Measurements from ENCODE around the gene ITGA3. TPM values are rescaled to one million over a fixed set of nuclear protein-coding genes. Genes with fewer than 3 reads are reported as not detected.
A peak's percentile ranks its signal among the peaks of the same experiment; 100 is the strongest.

Gene ITGA3
- polyA plus RNA-seq, 1 of the 3 experiments (the other 2 are of a cell fraction) = 766 TPM

- TF ChIP-seq, protein P1, sequence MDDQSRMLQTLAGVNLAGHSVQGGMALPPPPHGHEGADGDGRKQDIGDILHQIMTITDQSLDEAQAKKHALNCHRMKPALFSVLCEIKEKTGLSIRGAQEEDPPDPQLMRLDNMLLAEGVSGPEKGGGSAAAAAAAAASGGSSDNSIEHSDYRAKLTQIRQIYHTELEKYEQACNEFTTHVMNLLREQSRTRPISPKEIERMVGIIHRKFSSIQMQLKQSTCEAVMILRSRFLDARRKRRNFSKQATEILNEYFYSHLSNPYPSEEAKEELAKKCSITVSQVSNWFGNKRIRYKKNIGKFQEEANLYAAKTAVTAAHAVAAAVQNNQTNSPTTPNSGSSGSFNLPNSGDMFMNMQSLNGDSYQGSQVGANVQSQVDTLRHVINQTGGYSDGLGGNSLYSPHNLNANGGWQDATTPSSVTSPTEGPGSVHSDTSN (IDR thresholded peaks at IDR 0.05) = peak; percentile 96
- TF ChIP-seq NRF1 (IDR thresholded peaks at IDR 0.05; ENCODE audit: low read depth, low read length) (no peak), USF1 (IDR thresholded peaks at IDR 0.05; ENCODE audit: borderline replicate concordance, low read depth) (no peak), GATA2 (CRISPR knock-in tag; IDR thresholded peaks at IDR 0.05) (no peak), ELF1 (IDR thresholded peaks at IDR 0.05) (0 out of 2 replicates have a peak, but pooled peaks have one; percentile 11), IRF3 (IDR thresholded peaks at IDR 0.05; ENCODE audit: low read depth, low read length) (no peak)
These were observed 22.6 kb upstream of the ITGA3 start (continued) for GRCh38 chr17:50033316-50033715.

DNA sequence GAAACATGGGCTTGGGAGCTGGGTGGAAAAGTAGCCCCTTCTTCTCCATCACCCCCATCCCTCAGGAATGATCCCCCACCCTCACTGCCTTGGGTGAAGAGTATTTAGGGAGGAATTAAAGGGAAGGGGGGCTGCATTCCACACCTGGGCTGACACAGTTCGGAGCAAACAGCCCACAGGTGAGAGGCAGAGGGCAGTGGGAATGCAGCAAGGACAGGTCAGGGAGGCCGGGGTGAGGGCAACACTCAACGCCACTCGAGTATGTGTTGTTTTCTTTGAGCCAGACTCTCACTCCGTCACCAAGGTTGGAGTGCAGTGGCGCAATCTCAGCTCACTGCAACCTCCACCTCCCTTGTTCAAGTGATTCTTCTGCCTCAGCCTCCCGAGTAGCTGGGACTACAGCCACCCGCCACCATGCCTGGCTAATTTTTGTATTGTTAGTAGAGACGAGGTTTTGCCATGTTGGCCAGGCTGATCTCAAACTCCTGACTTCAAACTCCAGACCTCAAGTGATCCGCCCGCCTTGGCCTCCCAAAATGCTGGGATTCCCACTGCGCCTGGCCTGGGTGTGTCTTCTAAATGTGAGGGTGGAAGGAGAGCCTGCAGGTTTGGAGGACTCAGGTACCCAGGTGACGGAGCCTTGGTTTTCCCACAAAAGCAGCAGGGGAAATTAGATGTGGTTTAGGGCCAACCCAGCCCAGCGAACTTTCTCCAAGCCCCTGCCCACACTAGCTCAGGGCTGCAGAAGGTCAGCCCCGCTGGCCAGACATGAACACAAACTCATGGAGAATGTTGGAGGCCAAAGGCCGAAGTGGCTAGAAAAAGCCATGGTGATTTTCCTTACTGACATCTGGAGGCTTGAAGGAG lies 21.2 kb upstream of the ITGA3 start:
- POLR2A ChIA-PET = no interaction called here
- Histone ChIP-seq H3K4me2 (no peak overlapping the region), H3K4me1 (ENCODE audit: control insufficient read depth in 1 of 2, insufficient read depth in 2 of 2, low read depth in 1 of 2, low read length in 1 of 2) (peaks cover 7 to 40% of the 10 kb centered on the region in 2 experiments; a peak in 2 of 4 replicates), H3K27ac (ENCODE audit: low read depth in 2 of 2, low read length in 1 of 2) (peak overlapping the region; percentile 1 to 57; a peak in 1 of 4 replicates), H3K79me2 (ENCODE audit: insufficient read depth) (no peaks in the 10 kb centered on the region), H3F3A (replicated peaks; ENCODE audit: insufficient read depth) (peaks cover 32% of the 10 kb centered on the region), H3K9me3 (no peaks in the 10 kb centered on the region), H3K4me3 (ENCODE audit: low read depth in 2 of 2, low read length in 1 of 2) (no peak overlapping the region), H3K36me3 (replicated peaks in 1 of 2; ENCODE audit: control insufficient read depth in 1 of 2, insufficient read depth in 2 of 2, low read length in 1 of 2) (no peaks in the 10 kb centered on the region), H3K9ac (no peak overlapping the region), H3K27me3 (ENCODE audit: insufficient read depth) (no peaks in the 10 kb centered on the region), H4K20me1 (ENCODE audit: insufficient read depth) (no peaks in the 10 kb centered on the region), H2AFZ (ENCODE audit: low read depth) (no peak overlapping the region), H3K9me2 (no peaks in the 10 kb centered on the region)
- CTCF ChIA-PET = interaction anchor here (0.8 to 15.7 kb wide), 9 partner anchors 7 to 85 kb away, joined by 3 to 353 read pairs (median 3); partner anchors contain the start of genes ITGA3 and PDK2
- TF ChIP-seq RFX5 (IDR thresholded peaks at IDR 0.05; ENCODE audit: low read length) = no peak
- TF ChIP-seq SMC3 (IDR thresholded peaks at IDR 0.05; ENCODE audit: low read depth, low read length) = no peak
- TF ChIP-seq GATA2 (CRISPR knock-in tag; IDR thresholded peaks at IDR 0.05) = no peak
- TF ChIP-seq, protein P2, sequence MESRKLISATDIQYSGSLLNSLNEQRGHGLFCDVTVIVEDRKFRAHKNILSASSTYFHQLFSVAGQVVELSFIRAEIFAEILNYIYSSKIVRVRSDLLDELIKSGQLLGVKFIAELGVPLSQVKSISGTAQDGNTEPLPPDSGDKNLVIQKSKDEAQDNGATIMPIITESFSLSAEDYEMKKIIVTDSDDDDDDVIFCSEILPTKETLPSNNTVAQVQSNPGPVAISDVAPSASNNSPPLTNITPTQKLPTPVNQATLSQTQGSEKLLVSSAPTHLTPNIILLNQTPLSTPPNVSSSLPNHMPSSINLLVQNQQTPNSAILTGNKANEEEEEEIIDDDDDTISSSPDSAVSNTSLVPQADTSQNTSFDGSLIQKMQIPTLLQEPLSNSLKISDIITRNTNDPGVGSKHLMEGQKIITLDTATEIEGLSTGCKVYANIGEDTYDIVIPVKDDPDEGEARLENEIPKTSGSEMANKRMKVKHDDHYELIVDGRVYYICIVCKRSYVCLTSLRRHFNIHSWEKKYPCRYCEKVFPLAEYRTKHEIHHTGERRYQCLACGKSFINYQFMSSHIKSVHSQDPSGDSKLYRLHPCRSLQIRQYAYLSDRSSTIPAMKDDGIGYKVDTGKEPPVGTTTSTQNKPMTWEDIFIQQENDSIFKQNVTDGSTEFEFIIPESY (IDR thresholded peaks at IDR 0.05; ENCODE audit: borderline replicate concordance, low read depth) = no peak
- no peak for TF ChIP-seq POLR2AphosphoS5 (IDR thresholded peaks at IDR 0.05; ENCODE audit: low read depth, low read length)
- TF ChIP-seq RXRA (IDR thresholded peaks at IDR 0.05; ENCODE audit: borderline replicate concordance, low read depth) = no peak
- TF ChIP-seq, protein P1 (IDR thresholded peaks at IDR 0.05) = no peak
- TF ChIP-seq MXI1 (IDR thresholded peaks at IDR 0.05; ENCODE audit: low read depth, low read length) = no peak
- TF ChIP-seq NRF1 (IDR thresholded peaks at IDR 0.05; ENCODE audit: low read depth, low read length) = no peak
- TF ChIP-seq RAD21 (IDR thresholded peaks at IDR 0.05; ENCODE audit: low read length) = no peak
- no peak for TF ChIP-seq ELF1 (IDR thresholded peaks at IDR 0.05)
- no peak for TF ChIP-seq FOXJ3 (CRISPR knock-in tag; IDR thresholded peaks at IDR 0.05)
- no peak for TF ChIP-seq USF1 (IDR thresholded peaks at IDR 0.05; ENCODE audit: borderline replicate concordance, low read depth)
- no peak for TF ChIP-seq EZH2phosphoT487 (IDR thresholded peaks at IDR 0.05; ENCODE audit: borderline replicate concordance, low read depth)
- TF ChIP-seq, protein P3, sequence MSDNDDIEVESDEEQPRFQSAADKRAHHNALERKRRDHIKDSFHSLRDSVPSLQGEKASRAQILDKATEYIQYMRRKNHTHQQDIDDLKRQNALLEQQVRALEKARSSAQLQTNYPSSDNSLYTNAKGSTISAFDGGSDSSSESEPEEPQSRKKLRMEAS (IDR thresholded peaks at IDR 0.05; ENCODE audit: low read depth) = no peak
- TF ChIP-seq NFIC (IDR thresholded peaks at IDR 0.05; ENCODE audit: borderline replicate concordance) = no peak
- TF ChIP-seq GABPA (IDR thresholded peaks at IDR 0.05; ENCODE audit: low read depth) = no peak
- no peak for TF ChIP-seq FOSL2 (IDR thresholded peaks at IDR 0.05; ENCODE audit: borderline replicate concordance, low read depth)
- DNase-seq = peak; percentile 19
- WGBS (ENCODE audit: low lambda C conversion rate) = 86% methylated on average over 16 of the region's 16 CpGs
